Measurements from ENCODE around the gene FBXO4. TPM values are rescaled to one million over a fixed set of nuclear protein-coding genes. Genes with fewer than 3 reads are reported as not detected.

Gene FBXO4
- total and polyA plus RNA-seq, 2 of the 8 experiments (the other 6 are each of a cell fraction or from before 2014, with no cell fraction given): 0.60 to 0.88 TPM

- TF ChIP-seq, protein P1, sequence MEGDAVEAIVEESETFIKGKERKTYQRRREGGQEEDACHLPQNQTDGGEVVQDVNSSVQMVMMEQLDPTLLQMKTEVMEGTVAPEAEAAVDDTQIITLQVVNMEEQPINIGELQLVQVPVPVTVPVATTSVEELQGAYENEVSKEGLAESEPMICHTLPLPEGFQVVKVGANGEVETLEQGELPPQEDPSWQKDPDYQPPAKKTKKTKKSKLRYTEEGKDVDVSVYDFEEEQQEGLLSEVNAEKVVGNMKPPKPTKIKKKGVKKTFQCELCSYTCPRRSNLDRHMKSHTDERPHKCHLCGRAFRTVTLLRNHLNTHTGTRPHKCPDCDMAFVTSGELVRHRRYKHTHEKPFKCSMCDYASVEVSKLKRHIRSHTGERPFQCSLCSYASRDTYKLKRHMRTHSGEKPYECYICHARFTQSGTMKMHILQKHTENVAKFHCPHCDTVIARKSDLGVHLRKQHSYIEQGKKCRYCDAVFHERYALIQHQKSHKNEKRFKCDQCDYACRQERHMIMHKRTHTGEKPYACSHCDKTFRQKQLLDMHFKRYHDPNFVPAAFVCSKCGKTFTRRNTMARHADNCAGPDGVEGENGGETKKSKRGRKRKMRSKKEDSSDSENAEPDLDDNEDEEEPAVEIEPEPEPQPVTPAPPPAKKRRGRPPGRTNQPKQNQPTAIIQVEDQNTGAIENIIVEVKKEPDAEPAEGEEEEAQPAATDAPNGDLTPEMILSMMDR (IDR thresholded peaks at IDR 0.05; ENCODE audit: control extremely low read depth in 1 of 3, insufficient read depth in 1 of 3, low read depth in 1 of 3, low read length in 3 of 3): no peak
- TF ChIP-seq MAFK (IDR thresholded peaks at IDR 0.05; ENCODE audit: low read depth, low read length): no peak
- no peak for TF ChIP-seq ASH2L (IDR thresholded peaks at IDR 0.05; ENCODE audit: low read length)
Measured at GRCh38 chr5:41896230-41896629, 28.9 kb upstream of the FBXO4 start (continued).

Data from H1 (cell line).